Omental fat pad (tissue), 4 donors: Measurements from ENCODE around the gene TAS2R41. TPM values are rescaled to one million over a fixed set of nuclear protein-coding genes. Genes with fewer than 3 reads are reported as not detected.
"Not testable (repeated sequence)": the region's sequence is repeated elsewhere in the genome, so short reads cannot be mapped to it uniquely, and the experiment has no call there.

Source experiments
- ATAC-seq: fragments of 150-250 bp; one replicate; pipeline ENCODE4 v1.9.1; 2016; ENCODE audit warnings: mild to moderate bottlenecking, moderate library complexity; ENCODE audit not compliant: low FRiP score
- DNase-seq: peaks from one replicate; pipeline ENCODE4 v3.0.0-alpha.2; 2019; ENCODE audit warnings: low spot score
- total RNA-seq, 4 donors: library from RNA; depleted of rRNA; stranded (reverse); fragments of >200 nt; gene quantifications; one replicate each; pipeline ENCODE4 v1.1.0, GENCODE V29; 2016
- TF ChIP-seq, protein P1 (sequence below), 3 donors: fragments of 450-650 bp; IDR thresholded peaks; one replicate each; pipeline ENCODE4 v1.5.1; 2016 to 2017; ENCODE audit warnings: antibody characterized with exemption in 3 of 3, mild to moderate bottlenecking in 3 of 3, moderate library complexity in 2 of 3

TAS2R41 gene
- total RNA-seq, 4 donors from 2014 or later = not detected

DNA sequence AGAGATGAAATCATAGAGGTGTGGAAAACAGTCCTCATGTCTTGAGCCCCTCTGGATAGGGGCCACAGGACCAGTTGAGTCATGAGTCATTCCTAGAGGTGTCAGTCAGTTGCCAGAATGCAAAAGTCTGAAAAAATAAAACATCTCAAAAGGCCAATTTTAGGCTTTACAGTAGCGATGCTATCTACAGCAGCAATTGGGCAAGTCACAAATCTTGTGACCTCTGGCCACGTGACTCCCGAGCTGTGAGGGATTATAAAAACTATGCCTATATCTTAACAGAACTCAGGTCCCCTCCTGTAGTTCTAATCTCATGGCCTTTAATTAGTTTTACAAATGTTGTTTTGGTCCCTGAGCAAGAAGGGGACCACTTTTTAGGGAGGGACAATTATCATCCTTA, 15.6 kb upstream of the TAS2R41 start:
- DNase-seq = no peak
- TF ChIP-seq, protein P1, sequence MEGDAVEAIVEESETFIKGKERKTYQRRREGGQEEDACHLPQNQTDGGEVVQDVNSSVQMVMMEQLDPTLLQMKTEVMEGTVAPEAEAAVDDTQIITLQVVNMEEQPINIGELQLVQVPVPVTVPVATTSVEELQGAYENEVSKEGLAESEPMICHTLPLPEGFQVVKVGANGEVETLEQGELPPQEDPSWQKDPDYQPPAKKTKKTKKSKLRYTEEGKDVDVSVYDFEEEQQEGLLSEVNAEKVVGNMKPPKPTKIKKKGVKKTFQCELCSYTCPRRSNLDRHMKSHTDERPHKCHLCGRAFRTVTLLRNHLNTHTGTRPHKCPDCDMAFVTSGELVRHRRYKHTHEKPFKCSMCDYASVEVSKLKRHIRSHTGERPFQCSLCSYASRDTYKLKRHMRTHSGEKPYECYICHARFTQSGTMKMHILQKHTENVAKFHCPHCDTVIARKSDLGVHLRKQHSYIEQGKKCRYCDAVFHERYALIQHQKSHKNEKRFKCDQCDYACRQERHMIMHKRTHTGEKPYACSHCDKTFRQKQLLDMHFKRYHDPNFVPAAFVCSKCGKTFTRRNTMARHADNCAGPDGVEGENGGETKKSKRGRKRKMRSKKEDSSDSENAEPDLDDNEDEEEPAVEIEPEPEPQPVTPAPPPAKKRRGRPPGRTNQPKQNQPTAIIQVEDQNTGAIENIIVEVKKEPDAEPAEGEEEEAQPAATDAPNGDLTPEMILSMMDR (IDR thresholded peaks at IDR 0.05) = no peak
- no peak for ATAC-seq

DNA sequence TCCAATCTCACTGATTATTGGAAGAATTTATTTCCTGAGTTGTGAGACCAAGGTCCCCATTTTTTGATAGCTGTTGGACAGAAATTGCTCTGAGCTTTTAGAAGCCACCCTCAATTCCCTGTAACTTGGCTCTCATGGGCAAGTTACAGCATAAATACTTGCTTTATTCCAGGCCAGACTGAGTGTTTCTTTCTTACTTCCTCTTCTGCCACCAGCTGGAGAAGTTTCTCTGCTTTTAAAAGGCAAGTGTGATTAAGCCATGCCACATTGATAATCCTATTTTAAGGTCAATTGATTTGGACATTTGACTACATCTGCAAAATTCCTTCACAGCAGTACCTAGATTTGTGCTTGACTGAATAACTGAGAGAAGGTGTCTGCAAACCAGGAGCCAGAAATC, 14.1 kb upstream of the TAS2R41 start:
- ATAC-seq (no peak), DNase-seq (no peak)
- TF ChIP-seq, protein P1 (IDR thresholded peaks at IDR 0.05) = no peak

DNA sequence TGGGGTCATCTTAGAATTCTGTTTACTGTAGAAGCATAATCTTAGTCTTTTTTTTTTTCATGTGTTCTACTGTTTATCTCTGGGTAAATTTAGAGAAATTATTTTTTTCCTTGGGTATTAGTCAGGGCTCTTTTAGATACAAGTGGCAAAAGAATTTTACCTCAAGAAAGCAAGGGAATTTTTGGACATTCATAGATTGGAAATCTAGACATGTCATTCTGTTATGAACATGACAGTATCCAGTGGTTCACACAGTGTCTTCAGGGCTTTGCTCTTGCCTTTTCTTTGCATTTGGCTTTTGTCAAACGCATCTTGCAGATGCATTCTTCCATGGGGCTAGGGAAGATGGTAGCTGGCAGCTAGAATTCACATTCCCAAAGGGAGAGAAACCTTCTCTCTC, 13.7 kb upstream of the TAS2R41 start:
- TF ChIP-seq, protein P1 (IDR thresholded peaks at IDR 0.05) = no peak
- DNase-seq (no peak), ATAC-seq (no peak)

DNA sequence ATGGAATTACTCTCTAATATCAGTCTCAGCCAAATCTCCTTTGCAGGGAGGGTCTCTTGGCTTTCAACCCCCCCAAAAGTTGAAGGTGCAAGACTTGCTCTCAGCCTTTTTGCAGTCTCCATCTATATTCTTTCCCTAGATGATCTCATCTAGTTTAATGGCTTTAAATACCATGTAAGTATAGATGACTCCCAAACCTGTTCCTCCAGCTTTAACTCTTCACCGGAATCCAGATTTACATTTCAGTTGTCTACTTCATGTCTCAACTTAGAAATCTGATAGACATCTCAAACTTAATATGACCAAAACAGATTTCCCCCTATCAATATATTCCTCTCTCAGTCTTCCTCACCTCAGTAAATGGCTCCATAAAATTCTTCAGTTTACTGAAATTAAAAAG, 9.9 kb upstream of the TAS2R41 start:
- DNase-seq = no peak
- ATAC-seq = no peak
- TF ChIP-seq, protein P1 (IDR thresholded peaks at IDR 0.05) = no peak

DNA sequence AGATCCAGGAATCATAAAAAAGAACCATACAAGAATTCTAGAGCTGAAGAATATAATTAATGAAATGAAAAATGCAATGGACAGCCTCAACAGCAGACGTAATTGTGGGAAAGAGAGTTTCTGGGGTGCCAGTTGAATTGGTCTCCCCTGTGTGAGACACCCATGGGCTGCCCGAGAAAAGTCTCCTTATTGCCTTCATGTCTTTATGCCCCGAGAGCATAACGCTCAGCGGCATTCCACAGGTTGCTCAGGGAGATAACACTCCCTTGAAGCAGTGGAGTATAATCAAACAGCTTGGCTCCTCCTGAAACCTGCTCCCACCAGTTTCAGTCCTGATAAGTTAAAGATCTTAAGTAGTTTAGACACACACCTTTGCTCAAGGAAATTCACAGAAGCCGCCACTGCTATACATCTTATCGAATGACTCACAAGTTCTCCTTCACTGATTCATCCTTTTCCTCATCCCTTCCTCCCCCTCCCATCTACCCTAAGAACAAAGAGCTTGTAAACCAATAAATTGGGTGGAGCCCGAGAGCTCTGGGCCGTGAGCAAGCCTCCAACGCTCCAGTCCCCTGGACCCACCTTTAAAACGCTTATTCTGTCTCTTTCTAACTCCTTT, 5.5 kb upstream of the TAS2R41 start:
- DNase-seq, ATAC-seq: not testable (repeated sequence)

DNA sequence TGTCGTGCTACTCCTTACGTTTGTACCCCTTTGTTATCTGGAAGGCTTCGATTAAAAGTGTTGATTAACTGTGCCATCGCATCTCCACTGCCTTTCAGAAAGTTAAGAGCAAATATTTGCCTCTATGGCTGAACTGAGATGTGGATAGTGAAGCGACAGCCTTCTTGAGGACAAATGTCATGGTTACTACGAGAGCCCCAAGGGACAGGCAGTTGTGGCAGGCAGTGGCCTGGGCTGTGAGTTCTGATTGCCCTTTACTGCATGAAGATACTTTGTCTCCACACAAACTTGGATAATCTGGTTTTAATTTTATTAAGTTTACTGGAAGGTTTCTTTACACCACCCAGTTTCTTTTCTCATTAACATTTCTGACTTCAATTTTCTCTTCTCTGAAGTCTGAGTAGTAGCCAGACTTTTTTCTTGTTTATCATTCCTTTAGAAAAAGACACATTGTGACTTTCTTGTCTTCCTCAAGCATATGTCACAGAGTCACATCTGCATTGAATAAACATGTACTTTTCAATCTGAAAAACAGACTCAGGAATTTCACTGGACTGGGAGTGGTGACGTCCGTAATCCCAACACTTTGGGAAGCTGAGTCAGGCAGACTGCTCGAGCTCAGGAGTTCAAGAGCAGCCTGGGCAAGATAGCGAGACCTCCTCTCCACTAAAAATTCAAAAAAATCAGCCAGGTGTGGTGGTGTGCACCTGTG, 1.5 kb downstream of the TAS2R41 start:
- no peak for DNase-seq
- TF ChIP-seq, protein P1 (IDR thresholded peaks at IDR 0.05) = no peak
- no peak for ATAC-seq

DNA sequence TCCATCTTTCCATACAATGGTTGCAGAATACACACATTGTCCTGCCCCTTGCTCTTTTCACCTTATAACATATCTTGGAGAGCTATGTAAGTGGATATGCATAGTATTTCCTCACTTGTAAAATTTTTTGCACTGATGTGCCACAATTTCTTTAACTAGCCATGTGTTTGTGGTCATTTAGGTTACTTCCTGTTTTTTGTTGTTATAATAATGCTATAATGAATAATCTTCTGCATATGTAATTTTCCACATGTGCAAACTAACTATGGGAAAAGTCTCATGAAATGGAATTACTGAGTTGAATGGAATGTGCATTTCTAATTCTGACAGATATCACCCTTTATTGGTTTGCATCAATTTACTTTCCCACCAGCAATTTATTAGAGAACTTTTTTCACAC, 2.8 kb downstream of the TAS2R41 start:
- no peak for ATAC-seq
- TF ChIP-seq, protein P1 (IDR thresholded peaks at IDR 0.05) = no peak
- no peak for DNase-seq
